ENCODE results near the gene PRDX3.

PRDX3 gene

GRCh38 chr10:119118231-119118630 is 60.4 kb downstream of the PRDX3 start:
- DNase-seq, result no peak

Measured in NCI-H1092 treated with DMSO at 0.1 percent for 48 hours (cell line).